WTC11 (cell line): ENCODE results near the gene NUP214. TPM values are rescaled to one million over a fixed set of nuclear protein-coding genes. Genes with fewer than 3 reads are reported as not detected.

Experiments used
- ATAC-seq: fragments of 200-7000 bp; cut with Tn5 transposase; 2 replicates; pipeline ENCODE4 v1.10.0; 2021; ENCODE audit warnings: mild to moderate bottlenecking, moderate library complexity
- CTCF ChIA-PET: fragments of 300-600 bp; sonication (Branson Sonifier 250); formaldehyde crosslinking; loops from one replicate; lab custom pipeline; 2021; ENCODE audit warnings: antibody characterized with exemption; lab: Charles Lee
- POLR2A ChIA-PET: fragments of 350-600 bp; sonication (Branson Sonifier 250); formaldehyde crosslinking; loops from one replicate; lab custom pipeline; 2021; ENCODE audit warnings: antibody characterized with exemption; lab: Charles Lee
- DNase-seq: peaks from one replicate; pipeline ENCODE4 v3.0.0; 2021; ENCODE audit warnings: low spot score
- H3K27ac Mint-ChIP-seq: 2 replicates; pipeline ENCODE4 v1.8.0; 2021; ENCODE audit warnings: mixed read lengths
- H3K27me3 Mint-ChIP-seq: 2 replicates; pipeline ENCODE4 v1.8.0; 2021; ENCODE audit warnings: low read depth, mild to moderate bottlenecking, moderate library complexity, mixed read lengths
- H3K36me3 Mint-ChIP-seq: 2 replicates; pipeline ENCODE4 v1.8.0; 2021; ENCODE audit warnings: mixed read lengths
- H3K4me1 Mint-ChIP-seq: 2 replicates; pipeline ENCODE4 v1.8.0; 2022; ENCODE audit warnings: mixed read lengths
- H3K4me3 Mint-ChIP-seq: 2 replicates; pipeline ENCODE4 v1.8.0; 2021; ENCODE audit warnings: mild to moderate bottlenecking, moderate library complexity, mixed read lengths
- H3K9me3 Mint-ChIP-seq: 2 replicates; pipeline ENCODE4 v1.8.0; 2021; ENCODE audit warnings: mixed read lengths
- ATF1 ChIP-seq: sonication (generic); formaldehyde crosslinking; IDR thresholded peaks from 2 replicates; pipeline ENCODE4 v1.8.1; 2023; ENCODE audit warnings: mild to moderate bottlenecking, moderate library complexity, missing genetic modification reagents
- GABPB1 ChIP-seq: sonication (generic); formaldehyde crosslinking; IDR thresholded peaks from 2 replicates; pipeline ENCODE4 v1.8.1; 2023; ENCODE audit warnings: mild to moderate bottlenecking, missing genetic modification reagents
- IRF2 ChIP-seq: sonication (generic); formaldehyde crosslinking; IDR thresholded peaks from 2 replicates; pipeline ENCODE4 v1.8.0; 2022; ENCODE audit warnings: low read depth, missing genetic modification reagents, borderline replicate concordance
- NFE2L1 ChIP-seq: sonication (generic); formaldehyde crosslinking; IDR thresholded peaks from 2 replicates; pipeline ENCODE4 v1.8.1; 2023; ENCODE audit warnings: missing genetic modification reagents
- NFYB ChIP-seq: sonication (generic); formaldehyde crosslinking; conservative IDR thresholded peaks from 2 replicates; pipeline ENCODE4 v1.8.0; 2022; ENCODE audit warnings: low read depth, missing genetic modification reagents
- SOX15 ChIP-seq: fragments of 250-450 bp; sonication (Bioruptor Pico); IDR thresholded peaks from 2 replicates; pipeline ENCODE4 v1.9.0; 2021; ENCODE audit warnings: mild to moderate bottlenecking
- total RNA-seq: library from RNA; stranded (reverse); gene quantifications from 3 replicates; pipeline ENCODE4 v1.2.3, GENCODE V29; 2021
- TF ChIP-seq, protein P1 (sequence below): sonication (generic); formaldehyde crosslinking; conservative IDR thresholded peaks from 2 replicates; pipeline ENCODE4 v1.8.1; 2023; ENCODE audit warnings: mild to moderate bottlenecking, low read depth, missing genetic modification reagents, moderate library complexity
- TF ChIP-seq, protein P2 (sequence below): sonication (generic); formaldehyde crosslinking; IDR thresholded peaks from 2 replicates; pipeline ENCODE4 v1.8.0; 2022; ENCODE audit warnings: mild to moderate bottlenecking, missing genetic modification reagents
- TF ChIP-seq, protein P3 (sequence below): sonication (generic); formaldehyde crosslinking; IDR thresholded peaks from 2 replicates; pipeline ENCODE4 v1.8.0; 2023; ENCODE audit warnings: mild to moderate bottlenecking, missing genetic modification reagents
- TF ChIP-seq, protein P4 (sequence below): sonication (generic); formaldehyde crosslinking; IDR thresholded peaks from 2 replicates; pipeline ENCODE4 v1.8.0; 2022; ENCODE audit warnings: mild to moderate bottlenecking, missing genetic modification reagents
- TF ChIP-seq, protein P5 (sequence below): sonication (generic); formaldehyde crosslinking; IDR thresholded peaks from 2 replicates; pipeline ENCODE4 v1.8.0; 2022; ENCODE audit warnings: mild to moderate bottlenecking, missing genetic modification reagents
- TF ChIP-seq, protein P6 (sequence below): sonication (generic); formaldehyde crosslinking; IDR thresholded peaks from 2 replicates; pipeline ENCODE4 v1.8.1; 2022; ENCODE audit warnings: mild to moderate bottlenecking, missing genetic modification reagents, moderate library complexity, borderline replicate concordance

Gene NUP214
- total RNA-seq, 1 experiment from 2014 or later, result 41.8 TPM

DNA sequence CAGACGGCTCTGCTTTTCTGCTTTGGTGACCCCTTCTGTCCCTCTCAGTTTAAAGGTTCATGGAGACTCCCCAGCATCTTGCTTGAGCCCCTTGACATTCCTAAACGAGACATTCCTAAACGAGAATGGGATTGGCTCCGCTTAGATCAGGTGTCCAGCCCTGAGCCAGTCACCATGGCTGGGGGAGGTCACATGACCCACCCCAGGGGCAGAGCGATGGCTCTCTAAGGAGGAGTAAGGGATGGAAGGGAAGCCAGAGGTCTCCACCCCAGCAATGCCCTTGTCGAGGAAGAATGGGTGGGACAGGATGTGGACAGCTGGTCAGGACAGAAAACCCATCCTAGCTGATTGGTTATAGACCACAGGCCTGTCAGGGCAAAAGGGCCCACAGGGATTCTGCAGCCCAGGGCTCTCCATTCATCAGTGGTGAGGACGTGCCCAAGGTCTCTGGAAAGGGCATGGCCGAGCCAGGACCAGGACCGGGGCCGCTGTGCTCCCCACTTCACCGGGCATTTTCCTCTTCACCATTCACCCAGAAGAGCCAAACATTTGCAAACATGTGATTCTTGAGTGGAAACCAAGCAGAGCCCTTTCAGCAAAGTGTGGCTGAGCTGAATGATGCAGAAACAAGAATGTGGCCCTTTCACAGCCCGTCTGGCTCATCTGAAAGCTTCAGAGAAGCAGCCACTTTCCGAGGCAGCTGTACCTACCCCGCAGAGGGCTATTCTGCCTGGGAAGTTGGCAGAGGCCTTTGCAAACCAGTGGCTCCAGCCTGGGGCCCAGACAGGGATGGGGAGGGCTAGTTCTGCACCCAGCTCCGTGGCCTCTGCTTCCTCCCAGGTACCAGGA lies 48.8 kb upstream of the NUP214 start:
- Mint-ChIP-seq H3K27ac (no peak overlapping the region), H3K36me3 (peaks cover 4% of the 10 kb centered on the region; the same call in 1 of the 2 replicates), H3K27me3 (no peaks in the 10 kb centered on the region), H3K4me1 (no peaks in the 10 kb centered on the region), H3K4me3 (no peak overlapping the region), H3K9me3 (no peaks in the 10 kb centered on the region)
- TF ChIP-seq, protein P1, sequence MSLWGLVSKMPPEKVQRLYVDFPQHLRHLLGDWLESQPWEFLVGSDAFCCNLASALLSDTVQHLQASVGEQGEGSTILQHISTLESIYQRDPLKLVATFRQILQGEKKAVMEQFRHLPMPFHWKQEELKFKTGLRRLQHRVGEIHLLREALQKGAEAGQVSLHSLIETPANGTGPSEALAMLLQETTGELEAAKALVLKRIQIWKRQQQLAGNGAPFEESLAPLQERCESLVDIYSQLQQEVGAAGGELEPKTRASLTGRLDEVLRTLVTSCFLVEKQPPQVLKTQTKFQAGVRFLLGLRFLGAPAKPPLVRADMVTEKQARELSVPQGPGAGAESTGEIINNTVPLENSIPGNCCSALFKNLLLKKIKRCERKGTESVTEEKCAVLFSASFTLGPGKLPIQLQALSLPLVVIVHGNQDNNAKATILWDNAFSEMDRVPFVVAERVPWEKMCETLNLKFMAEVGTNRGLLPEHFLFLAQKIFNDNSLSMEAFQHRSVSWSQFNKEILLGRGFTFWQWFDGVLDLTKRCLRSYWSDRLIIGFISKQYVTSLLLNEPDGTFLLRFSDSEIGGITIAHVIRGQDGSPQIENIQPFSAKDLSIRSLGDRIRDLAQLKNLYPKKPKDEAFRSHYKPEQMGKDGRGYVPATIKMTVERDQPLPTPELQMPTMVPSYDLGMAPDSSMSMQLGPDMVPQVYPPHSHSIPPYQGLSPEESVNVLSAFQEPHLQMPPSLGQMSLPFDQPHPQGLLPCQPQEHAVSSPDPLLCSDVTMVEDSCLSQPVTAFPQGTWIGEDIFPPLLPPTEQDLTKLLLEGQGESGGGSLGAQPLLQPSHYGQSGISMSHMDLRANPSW (CRISPR knock-in tag), result no peak
- TF ChIP-seq, protein P2, sequence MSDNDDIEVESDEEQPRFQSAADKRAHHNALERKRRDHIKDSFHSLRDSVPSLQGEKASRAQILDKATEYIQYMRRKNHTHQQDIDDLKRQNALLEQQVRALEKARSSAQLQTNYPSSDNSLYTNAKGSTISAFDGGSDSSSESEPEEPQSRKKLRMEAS (CRISPR knock-in tag), result no peak
- no peak for TF ChIP-seq GABPB1 (CRISPR knock-in tag)
- TF ChIP-seq, protein P3, sequence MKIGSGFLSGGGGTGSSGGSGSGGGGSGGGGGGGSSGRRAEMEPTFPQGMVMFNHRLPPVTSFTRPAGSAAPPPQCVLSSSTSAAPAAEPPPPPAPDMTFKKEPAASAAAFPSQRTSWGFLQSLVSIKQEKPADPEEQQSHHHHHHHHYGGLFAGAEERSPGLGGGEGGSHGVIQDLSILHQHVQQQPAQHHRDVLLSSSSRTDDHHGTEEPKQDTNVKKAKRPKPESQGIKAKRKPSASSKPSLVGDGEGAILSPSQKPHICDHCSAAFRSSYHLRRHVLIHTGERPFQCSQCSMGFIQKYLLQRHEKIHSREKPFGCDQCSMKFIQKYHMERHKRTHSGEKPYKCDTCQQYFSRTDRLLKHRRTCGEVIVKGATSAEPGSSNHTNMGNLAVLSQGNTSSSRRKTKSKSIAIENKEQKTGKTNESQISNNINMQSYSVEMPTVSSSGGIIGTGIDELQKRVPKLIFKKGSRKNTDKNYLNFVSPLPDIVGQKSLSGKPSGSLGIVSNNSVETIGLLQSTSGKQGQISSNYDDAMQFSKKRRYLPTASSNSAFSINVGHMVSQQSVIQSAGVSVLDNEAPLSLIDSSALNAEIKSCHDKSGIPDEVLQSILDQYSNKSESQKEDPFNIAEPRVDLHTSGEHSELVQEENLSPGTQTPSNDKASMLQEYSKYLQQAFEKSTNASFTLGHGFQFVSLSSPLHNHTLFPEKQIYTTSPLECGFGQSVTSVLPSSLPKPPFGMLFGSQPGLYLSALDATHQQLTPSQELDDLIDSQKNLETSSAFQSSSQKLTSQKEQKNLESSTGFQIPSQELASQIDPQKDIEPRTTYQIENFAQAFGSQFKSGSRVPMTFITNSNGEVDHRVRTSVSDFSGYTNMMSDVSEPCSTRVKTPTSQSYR, result no peak
- TF ChIP-seq NFYB (CRISPR knock-in tag), result peak; percentile 43
- TF ChIP-seq, protein P4, sequence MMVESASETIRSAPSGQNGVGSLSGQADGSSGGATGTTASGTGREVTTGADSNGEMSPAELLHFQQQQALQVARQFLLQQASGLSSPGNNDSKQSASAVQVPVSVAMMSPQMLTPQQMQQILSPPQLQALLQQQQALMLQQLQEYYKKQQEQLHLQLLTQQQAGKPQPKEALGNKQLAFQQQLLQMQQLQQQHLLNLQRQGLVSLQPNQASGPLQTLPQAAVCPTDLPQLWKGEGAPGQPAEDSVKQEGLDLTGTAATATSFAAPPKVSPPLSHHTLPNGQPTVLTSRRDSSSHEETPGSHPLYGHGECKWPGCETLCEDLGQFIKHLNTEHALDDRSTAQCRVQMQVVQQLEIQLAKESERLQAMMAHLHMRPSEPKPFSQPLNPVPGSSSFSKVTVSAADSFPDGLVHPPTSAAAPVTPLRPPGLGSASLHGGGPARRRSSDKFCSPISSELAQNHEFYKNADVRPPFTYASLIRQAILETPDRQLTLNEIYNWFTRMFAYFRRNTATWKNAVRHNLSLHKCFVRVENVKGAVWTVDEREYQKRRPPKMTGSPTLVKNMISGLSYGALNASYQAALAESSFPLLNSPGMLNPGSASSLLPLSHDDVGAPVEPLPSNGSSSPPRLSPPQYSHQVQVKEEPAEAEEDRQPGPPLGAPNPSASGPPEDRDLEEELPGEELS (CRISPR knock-in tag), result no peak
- no peak for TF ChIP-seq SOX15
- no peak for TF ChIP-seq NFE2L1 (CRISPR knock-in tag)
- TF ChIP-seq, protein P5, sequence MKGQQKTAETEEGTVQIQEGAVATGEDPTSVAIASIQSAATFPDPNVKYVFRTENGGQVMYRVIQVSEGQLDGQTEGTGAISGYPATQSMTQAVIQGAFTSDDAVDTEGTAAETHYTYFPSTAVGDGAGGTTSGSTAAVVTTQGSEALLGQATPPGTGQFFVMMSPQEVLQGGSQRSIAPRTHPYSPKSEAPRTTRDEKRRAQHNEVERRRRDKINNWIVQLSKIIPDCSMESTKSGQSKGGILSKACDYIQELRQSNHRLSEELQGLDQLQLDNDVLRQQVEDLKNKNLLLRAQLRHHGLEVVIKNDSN, result peak; percentile 79
- TF ChIP-seq IRF2 (CRISPR knock-in tag), result no peak
- TF ChIP-seq, protein P6, sequence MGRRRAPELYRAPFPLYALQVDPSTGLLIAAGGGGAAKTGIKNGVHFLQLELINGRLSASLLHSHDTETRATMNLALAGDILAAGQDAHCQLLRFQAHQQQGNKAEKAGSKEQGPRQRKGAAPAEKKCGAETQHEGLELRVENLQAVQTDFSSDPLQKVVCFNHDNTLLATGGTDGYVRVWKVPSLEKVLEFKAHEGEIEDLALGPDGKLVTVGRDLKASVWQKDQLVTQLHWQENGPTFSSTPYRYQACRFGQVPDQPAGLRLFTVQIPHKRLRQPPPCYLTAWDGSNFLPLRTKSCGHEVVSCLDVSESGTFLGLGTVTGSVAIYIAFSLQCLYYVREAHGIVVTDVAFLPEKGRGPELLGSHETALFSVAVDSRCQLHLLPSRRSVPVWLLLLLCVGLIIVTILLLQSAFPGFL (CRISPR knock-in tag), result no peak
- DNase-seq, result no peak
- POLR2A ChIA-PET, result no interaction called here
- CTCF ChIA-PET, result interaction anchor here (1.9 kb wide), 1 partner anchor 30 kb away, joined by 5 read pairs; no protein-coding TSS in a partner anchor
- ATAC-seq, result peak; percentile 62

DNA sequence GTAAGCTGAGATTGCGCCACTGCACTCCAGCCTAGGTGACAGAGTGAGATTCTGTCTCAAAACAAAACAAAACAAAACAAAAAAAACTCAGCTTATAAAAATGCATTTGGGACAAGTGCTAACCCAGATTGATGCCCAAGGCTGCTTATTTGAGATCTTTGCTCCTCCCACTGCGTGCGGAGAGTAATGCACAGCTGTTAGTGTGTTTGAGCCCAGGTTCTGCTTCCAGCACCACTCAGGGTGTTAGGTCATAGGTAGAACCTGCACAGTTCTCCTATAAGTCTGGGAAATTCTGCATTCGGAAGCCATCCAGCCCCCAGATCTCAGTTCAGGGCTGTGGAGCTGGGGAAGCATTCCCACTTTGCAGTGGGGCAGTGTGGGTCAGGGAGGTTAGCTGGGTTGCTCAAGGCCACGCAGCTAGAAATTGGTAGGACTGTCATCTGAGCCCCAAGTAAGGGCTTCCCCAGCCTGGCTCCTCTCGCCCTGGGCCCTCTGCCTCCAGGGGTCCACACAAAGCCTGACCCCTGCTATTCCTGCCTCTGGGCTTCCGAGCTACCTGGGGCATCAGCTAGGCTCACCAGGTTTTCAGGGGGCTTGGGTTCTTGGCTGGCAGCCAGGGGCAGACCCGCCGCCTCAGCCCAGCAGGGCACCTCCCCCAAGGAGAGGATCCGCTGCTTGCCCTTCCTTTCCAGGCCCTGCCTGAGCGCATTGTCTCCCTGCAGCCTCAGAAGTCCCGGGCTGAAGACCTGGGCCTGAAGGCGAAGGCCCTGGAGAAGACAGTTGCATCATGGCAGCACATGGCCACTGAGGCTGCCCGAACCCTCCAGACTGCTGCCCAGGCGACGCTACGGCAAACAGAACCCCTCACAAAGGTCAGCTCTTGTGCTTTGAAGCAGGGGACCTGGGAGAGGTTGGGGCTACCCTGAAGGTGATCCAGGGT lies 46.7 kb upstream of the NUP214 start:
- Mint-ChIP-seq H3K27ac (no peak overlapping the region), H3K4me3 (no peak overlapping the region), H3K27me3 (no peaks in the 10 kb centered on the region), H3K4me1 (no peaks in the 10 kb centered on the region), H3K9me3 (no peaks in the 10 kb centered on the region), H3K36me3 (peaks cover 4% of the 10 kb centered on the region; the same call in 1 of the 2 replicates)
- no peak for DNase-seq
- CTCF ChIA-PET, result interaction anchor here (1.2 kb wide), 1 partner anchor 25 kb away, joined by 3 read pairs; no protein-coding TSS in a partner anchor
- TF ChIP-seq NFYB (CRISPR knock-in tag) (no peak), ATF1 (CRISPR knock-in tag) (no peak), GABPB1 (CRISPR knock-in tag) (peak; percentile 93)
- POLR2A ChIA-PET, result no interaction called here
- ATAC-seq, result no peak
